ENCODE results near the gene UIMC1. TPM values are rescaled to one million over a fixed set of nuclear protein-coding genes. Genes with fewer than 3 reads are reported as not detected.

The UIMC1 gene
- total RNA-seq, 1 donor from 2014 or later: 42.2 TPM

GRCh38 chr5:176938472-176938871 lies 68.1 kb downstream of the UIMC1 start:
- no peak for TF ChIP-seq POLR2AphosphoS5 (IDR thresholded peaks at IDR 0.05; ENCODE audit: insufficient read depth in 1 of 2, low read depth in 1 of 2)
- TF ChIP-seq, protein P1, sequence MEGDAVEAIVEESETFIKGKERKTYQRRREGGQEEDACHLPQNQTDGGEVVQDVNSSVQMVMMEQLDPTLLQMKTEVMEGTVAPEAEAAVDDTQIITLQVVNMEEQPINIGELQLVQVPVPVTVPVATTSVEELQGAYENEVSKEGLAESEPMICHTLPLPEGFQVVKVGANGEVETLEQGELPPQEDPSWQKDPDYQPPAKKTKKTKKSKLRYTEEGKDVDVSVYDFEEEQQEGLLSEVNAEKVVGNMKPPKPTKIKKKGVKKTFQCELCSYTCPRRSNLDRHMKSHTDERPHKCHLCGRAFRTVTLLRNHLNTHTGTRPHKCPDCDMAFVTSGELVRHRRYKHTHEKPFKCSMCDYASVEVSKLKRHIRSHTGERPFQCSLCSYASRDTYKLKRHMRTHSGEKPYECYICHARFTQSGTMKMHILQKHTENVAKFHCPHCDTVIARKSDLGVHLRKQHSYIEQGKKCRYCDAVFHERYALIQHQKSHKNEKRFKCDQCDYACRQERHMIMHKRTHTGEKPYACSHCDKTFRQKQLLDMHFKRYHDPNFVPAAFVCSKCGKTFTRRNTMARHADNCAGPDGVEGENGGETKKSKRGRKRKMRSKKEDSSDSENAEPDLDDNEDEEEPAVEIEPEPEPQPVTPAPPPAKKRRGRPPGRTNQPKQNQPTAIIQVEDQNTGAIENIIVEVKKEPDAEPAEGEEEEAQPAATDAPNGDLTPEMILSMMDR (IDR thresholded peaks at IDR 0.05): no peak
- H3K4me3 ChIP-seq: no peak overlapping the region
- H3K27me3 ChIP-seq: no peaks in the 10 kb centered on the region
- no peaks in the 10 kb centered on the region for H3K4me1 ChIP-seq
- H3K27ac ChIP-seq: no peak overlapping the region
- H3K9me3 ChIP-seq: no peaks in the 10 kb centered on the region
- no peak for DNase-seq (ENCODE audit: extremely low spot score in 2 of 2)
- intact Hi-C loops (cut with DNase I): no loop called here
- H3K36me3 ChIP-seq: peaks cover 0 to 15% of the 10 kb centered on the region in 2 donors

- no peaks in the 10 kb centered on the region for H3K27me3 ChIP-seq
- intact Hi-C loops (cut with DNase I): no loop called here
- no peaks in the 10 kb centered on the region for H3K9me3 ChIP-seq
- no peak for TF ChIP-seq POLR2A (IDR thresholded peaks at IDR 0.05)
- H3K4me3 ChIP-seq: no peak overlapping the region
- no peaks in the 10 kb centered on the region for H3K4me1 ChIP-seq
- no peak for DNase-seq (ENCODE audit: extremely low spot score in 2 of 2)
- peaks cover 0 to 9% of the 10 kb centered on the region in 2 donors for H3K36me3 ChIP-seq
- H3K27ac ChIP-seq: no peak overlapping the region
These were observed 71.6 kb downstream of the UIMC1 start for GRCh38 chr5:176935017-176935416.

DNA sequence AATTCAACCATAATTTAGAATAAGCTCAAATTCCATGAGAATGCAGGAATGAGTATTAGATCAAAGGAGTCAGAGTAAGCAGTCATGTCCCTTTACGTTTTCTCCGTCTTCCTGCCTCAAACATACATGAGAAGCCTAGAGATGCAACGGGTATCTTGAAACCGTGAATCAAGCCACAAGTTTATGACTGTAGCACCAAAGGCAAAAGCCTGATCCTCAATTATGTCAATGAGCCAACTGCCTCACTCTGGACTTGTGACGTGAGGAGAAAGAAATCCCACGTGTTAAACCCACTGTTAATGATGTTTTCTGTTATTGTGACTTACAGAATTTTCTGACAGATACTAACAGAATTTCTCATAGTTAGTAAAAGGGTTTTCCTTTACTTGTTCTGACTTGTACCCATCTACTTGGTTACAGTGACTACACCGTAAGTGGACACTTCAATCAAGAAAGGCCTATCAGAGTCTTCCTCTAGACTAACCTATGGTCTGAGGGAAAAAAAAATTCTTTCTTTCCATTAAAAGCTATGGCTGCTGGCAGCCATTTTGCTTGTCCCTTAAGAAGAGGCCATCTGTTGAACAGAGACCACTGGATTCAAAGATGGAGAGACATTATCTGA lies 72.2 kb downstream of the UIMC1 start:
- TF ChIP-seq POLR2A (IDR thresholded peaks at IDR 0.05) (no peak), POLR2AphosphoS5 (IDR thresholded peaks at IDR 0.05; ENCODE audit: insufficient read depth in 1 of 2, low read depth in 1 of 2) (no peak)
- TF ChIP-seq, protein P1 (IDR thresholded peaks at IDR 0.05): no peak
- intact Hi-C loops (cut with DNase I): no loop called here
- H3K4me3 ChIP-seq: no peak overlapping the region
- no peaks in the 10 kb centered on the region for H3K4me1 ChIP-seq
- no peak for DNase-seq (ENCODE audit: extremely low spot score in 2 of 2)
- H3K9me3 ChIP-seq: no peaks in the 10 kb centered on the region
- H3K27ac ChIP-seq: no peak overlapping the region
- H3K36me3 ChIP-seq: peaks cover 0 to 9% of the 10 kb centered on the region in 2 donors
- H3K27me3 ChIP-seq: no peaks in the 10 kb centered on the region

DNA sequence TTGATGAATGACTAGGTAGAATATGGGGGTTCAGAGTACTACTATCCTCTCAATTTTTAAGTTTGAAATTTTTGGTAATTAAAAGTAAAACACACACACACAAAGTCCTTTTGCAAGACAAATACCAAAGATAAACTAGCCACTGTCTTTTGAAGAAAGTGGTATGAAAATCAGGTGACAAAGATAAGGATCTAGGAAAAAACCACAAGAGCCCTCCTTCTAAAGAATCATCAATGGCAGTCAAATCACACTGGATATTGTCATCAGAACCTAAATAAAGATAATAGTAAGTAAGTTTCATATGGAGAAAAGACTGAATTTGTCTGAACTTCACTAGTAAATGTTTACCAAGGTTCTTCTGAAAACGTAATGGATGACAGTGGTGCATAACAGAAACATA lies 76.9 kb downstream of the UIMC1 start:
- Histone ChIP-seq H3K36me3 (peaks cover 0 to 9% of the 10 kb centered on the region in 2 donors), H3K27ac (no peak overlapping the region), H3K27me3 (no peaks in the 10 kb centered on the region), H3K9me3 (no peaks in the 10 kb centered on the region), H3K4me1 (no peaks in the 10 kb centered on the region), H3K4me3 (no peak overlapping the region)
- no peak for DNase-seq (ENCODE audit: extremely low spot score in 2 of 2)
- intact Hi-C loops (cut with DNase I): no loop called here
- TF ChIP-seq POLR2AphosphoS5 (IDR thresholded peaks at IDR 0.05; ENCODE audit: insufficient read depth in 1 of 2, low read depth in 1 of 2): no peak
- TF ChIP-seq, protein P1 (IDR thresholded peaks at IDR 0.05): no peak
- no peak for TF ChIP-seq POLR2A (IDR thresholded peaks at IDR 0.05)

DNA sequence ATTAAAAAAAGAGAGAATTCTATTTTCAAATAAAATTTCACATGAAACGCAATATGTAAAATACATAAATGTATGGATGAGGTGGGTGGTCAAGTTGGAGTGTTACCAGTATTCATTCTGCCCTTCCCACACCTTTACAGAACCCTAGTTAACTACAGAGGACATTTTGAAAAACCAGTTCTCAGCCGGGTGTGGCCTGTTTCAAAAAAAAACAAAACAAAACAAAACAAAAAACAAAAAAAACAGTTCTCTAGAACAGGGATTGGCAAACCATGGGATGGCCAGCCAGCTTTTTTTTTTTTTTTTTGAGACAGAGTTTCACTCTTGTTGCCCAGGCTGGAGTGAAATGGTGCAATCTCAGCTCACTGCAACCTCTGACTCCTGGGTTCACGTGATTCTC lies 79.0 kb downstream of the UIMC1 start:
- H3K27ac ChIP-seq: no peak overlapping the region

More for the DNA sequence above, 79.0 kb downstream of the UIMC1 start:
- DNase-seq (ENCODE audit: extremely low spot score in 2 of 2): no peak
- no peaks in the 10 kb centered on the region for H3K9me3 ChIP-seq
- H3K4me1 ChIP-seq: no peaks in the 10 kb centered on the region
- TF ChIP-seq, protein P1 (IDR thresholded peaks at IDR 0.05): no peak
- no peak for TF ChIP-seq POLR2AphosphoS5 (IDR thresholded peaks at IDR 0.05; ENCODE audit: insufficient read depth in 1 of 2, low read depth in 1 of 2)
- TF ChIP-seq POLR2A (IDR thresholded peaks at IDR 0.05): no peak
- no peak overlapping the region for H3K4me3 ChIP-seq
- intact Hi-C loops (cut with DNase I): no loop called here
- peaks cover 0 to 9% of the 10 kb centered on the region in 2 donors for H3K36me3 ChIP-seq
- no peaks in the 10 kb centered on the region for H3K27me3 ChIP-seq

Data from vagina (tissue), 2 donors.